CD4-positive, alpha-beta T cell treated with Interleukin-17A for 4 hours (primary cell): ENCODE results near the gene HOMER1.
"Not testable (repeated sequence)": the region's sequence is repeated elsewhere in the genome, so short reads cannot be mapped to it uniquely, and the experiment has no call there.

ENCODE experiments used
- DNase-seq: peaks from one replicate; pipeline ENCODE4 v3.0.0-alpha.2; 2020; ENCODE audit warnings: mixed read lengths

The HOMER1 gene

DNA sequence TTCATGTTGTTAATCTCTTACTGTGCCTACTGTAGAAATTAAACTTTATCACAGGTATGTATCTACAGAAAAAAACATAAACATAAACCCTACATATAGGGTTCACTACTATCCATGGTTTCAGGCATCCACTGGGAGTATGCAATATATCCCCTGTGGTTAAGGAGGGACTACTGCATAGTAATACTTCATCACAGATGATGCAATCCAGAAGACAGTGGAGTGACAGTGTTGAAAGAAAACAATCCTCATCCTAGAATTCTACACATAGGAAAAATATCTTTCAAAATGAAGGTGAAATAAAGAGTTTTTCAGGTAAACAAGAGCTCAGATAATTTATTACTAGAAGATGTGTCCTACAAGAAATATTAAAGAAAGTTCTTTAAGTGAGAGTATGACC lies 105.9 kb downstream of the HOMER1 start:
- no peak for DNase-seq

DNA sequence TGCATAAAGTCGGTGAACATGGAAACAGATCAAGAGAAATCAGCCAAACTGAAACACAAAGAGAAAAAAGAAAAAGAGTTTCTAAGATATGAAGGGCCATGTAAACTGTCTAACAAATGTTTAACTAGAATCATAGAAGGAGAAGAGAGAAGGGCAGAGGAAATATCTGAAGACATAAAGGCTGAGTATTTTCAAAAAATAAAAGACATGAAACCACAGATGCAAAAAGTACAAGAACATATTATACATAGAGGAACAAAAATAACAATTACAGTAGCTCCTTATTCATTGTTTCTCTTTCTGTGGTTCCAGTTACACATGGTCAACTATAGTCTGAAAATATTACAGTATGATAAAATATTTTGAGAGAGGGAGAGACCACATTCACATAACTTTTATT lies 106.3 kb downstream of the HOMER1 start:
- no peak for DNase-seq

- DNase-seq, result no peak
These were observed 112.7 kb downstream of the HOMER1 start for GRCh38 chr5:79401216-79401615.

- DNase-seq, result no peak
These were observed 114.9 kb downstream of the HOMER1 start for GRCh38 chr5:79399046-79399445.

DNA sequence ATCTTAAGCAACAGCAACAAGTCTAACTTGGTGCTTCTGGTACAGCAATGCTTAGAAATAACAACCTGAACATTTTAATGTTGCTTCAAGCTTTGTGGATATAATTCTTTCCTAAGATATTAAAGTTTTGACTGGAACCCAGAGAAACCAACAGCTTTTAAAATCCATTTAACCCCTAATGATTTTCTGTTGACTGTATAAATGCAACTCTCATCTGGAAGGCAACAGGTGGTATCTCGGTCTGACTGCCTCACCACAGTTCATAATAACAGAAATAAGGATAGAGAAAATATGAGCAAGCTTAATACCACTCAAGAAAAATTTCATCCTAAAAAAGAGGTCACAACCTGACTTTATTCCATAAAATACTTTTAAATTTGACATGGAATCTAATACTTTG lies 116.9 kb downstream of the HOMER1 start:
- DNase-seq, result no peak

DNA sequence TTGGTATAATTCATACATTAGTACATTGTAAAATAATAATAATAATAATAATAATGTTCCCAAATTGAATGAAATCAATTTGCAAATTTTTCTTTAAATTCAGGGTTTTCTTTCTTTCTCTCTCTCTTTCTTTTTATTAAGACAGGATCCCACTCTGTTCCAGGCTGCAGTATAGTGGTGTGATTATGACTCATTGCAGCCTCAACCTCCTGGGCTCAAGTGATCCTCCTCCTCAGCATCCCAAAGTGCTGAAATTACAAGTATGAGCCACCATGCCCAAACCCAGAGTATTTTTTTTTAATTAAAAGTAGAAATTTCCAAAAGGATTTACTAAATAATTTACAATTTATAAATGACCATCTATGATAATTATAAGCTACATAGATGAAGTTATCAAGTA lies 117.7 kb downstream of the HOMER1 start:
- DNase-seq, result no peak

DNA sequence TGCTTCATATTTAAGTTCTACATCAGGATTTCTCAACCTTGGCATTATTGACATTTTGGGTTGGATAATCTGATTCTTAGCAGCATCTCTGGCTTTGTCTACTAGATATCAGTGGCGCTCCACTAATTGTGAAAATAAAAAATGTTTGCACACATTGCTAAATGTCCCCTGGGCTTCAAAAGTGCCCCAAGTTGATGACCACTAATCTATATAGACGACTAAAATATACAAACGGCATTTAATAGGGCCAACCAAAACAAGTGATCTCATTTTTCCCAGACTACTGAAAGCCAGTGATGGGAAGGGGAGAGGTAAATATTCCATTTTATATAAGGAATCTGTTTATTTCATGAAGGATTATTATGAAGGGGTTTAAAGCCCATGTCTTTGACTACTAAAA lies 118.6 kb downstream of the HOMER1 start:
- no peak for DNase-seq

DNA sequence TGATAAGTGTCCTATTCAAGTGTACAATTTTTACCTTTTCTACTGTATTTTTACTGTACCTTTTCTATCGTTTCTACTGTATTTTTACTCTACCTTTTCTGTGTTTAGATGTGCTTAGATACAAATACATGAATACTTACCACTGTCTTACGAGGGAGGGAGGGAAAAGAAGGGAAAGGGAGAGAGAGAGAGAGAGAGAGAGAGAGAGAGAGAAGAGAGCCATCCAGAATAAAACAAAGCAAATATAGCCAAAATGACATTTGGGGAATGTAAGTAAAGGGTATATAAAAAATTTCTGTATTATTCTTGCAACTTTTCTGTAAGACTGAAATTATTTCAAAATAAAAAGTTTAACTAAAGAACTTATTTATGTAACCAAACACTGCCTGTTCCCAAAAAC lies 121.2 kb downstream of the HOMER1 start:
- DNase-seq, result no peak

DNA sequence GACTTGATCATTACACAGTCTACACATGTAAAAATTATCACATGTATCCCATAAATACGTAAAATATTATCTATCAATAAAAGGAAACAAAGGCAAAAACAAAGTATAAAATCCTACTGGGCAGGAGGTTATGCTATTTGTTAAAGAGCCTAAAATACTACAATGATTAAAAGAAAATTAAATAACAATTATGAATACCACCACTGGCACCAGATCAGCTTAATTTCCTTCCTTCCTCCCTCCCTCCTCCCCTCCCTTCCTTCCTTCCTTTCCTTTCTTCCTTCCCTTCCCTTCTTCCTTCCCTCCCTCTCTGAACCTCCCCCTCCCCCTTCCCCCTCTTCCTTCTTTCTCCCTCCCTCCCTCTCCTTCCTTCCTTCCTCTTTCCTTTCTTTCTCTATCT lies 127.3 kb downstream of the HOMER1 start:
- DNase-seq, result no peak

DNA sequence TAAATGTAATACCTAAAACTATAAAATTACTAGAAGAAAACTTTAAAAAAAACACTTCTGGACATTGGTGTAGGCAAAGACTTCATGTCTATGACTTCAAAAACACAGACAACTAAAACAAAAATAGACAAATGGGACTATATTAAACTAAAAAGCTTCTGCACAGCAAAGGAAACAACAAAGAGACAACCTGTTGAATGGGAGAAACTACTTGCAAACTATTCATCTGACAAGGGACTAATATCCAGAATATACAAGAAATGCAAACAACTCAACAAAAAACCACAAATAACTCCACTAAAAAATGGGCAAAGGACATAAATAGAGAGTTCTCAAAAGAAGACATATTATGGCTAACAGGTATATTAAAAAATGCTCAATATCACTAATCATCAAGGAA lies 128.8 kb downstream of the HOMER1 start:
- not testable (repeated sequence) for DNase-seq

- no peak for DNase-seq
These were observed 135.3 kb downstream of the HOMER1 start for GRCh38 chr5:79378510-79379186.

- DNase-seq, result no peak
These were observed 156.5 kb downstream of the HOMER1 start for GRCh38 chr5:79357398-79357797.

DNA sequence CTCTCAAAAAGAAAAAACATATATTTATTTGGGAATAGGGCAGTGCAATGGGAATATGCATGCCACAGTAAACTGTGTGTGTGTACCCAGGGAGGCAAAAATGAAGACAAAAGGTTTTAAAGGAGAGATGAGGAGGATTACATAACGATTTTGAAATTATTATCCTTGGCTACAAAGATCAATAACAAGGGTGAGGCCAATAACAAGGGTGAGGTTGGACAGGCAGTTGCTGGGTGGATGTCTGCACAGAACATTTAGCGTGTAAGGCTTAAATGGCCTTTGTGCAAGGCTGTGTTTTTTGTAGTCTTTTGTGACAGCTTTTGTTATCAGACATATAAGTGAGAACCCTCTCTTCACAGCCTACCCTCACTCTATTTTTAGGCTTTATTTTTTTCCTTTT lies 164.1 kb downstream of the HOMER1 start:
- DNase-seq, result no peak

DNA sequence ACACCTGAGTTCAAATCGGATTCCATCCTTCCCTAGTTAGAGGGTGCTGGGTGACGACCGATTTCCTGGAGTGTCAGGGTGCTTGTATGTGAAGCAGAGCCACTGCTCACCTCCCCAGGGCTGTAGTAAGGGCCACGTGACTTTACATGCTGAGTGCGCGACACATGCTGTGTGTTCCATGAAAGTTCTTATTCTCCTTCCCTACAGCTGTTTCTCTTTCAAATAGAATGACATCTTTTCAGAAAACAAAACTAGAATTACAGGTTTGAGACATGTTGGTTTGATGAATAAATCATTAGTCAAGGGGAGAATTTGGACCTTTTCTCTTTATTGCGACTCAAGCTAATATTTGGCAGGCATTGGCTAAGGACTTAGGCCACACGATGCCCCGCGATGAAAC lies 164.9 kb downstream of the HOMER1 start:
- no peak for DNase-seq

- DNase-seq, result no peak
These were observed 167.5 kb downstream of the HOMER1 start for GRCh38 chr5:79346420-79346824.

DNA sequence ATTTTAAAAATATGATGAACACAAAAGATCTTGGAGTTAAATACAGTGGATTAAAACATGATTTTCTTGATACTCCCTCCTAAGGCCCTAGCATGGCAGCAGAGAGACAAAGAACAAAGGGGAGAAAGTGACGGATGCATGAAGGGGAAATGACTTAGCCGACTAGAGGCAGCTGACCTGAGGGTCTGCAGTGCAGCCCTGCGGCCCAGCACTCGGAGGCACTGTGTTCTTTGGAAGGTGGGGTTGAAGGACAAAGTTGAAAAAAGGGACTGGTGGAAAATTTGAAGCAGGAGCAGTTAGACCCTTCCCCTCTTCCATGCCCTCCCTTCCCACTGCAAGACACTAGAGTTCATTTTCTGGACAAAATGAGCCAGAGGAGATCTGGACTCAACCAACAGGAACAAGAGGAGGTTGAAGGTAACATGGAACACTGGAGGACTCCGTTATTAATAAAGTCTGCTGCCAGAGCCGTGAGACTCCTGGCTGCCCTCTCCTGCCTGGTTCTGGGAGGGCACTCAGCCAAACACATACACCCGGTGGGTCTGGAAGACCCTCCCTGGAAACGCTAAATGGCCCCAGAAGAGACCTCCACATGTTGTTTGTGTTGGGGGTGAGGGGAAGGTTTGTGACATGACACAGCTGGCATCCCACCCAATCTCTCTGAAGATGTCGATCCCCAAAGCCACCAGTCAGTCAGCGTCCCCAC lies 179.9 kb downstream of the HOMER1 start:
- DNase-seq, result no peak

GRCh38 chr5:79330071-79330470 lies 183.9 kb downstream of the HOMER1 start:
- DNase-seq, result no peak

DNA sequence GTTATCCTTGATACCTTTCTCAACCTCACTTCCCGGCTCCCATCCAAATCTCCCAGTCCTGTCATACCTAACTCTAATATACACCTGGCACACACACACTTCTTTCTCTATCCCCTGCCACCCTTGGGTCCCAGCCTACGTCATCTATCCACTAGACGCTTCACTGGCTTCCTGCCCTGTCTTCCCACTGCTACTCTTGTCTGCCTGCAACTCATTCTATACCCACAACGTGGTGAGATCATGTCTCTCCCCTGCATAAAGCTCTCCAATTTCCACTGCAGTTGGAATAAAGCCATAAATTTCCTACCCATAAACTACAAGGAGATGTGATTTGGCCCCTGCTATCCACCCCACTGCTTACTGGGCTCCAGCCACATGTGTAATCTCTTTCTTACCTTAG lies 184.5 kb downstream of the HOMER1 start:
- no peak for DNase-seq
